NB4 (cell line): ENCODE data around the gene ZBTB43.

Experiments used
- DNase-seq: peaks from one replicate; pipeline ENCODE4 v3.0.0; 2010; ENCODE audit warnings: low read depth
- H3K4me3 ChIP-seq: one replicate; pipeline ENCODE4 v1.5.1; 2011; ENCODE audit warnings: mild to moderate bottlenecking, low read depth, low read length, moderate library complexity
- CTCF ChIP-seq: IDR thresholded peaks from one replicate; pipeline ENCODE4 v1.5.1; 2012; ENCODE audit warnings: low read depth, low read length
- MYC ChIP-seq: IDR thresholded peaks from 2 replicates; pipeline ENCODE4 v1.6.1; 2011; ENCODE audit warnings: low read depth, low read length
- POLR2A ChIP-seq: IDR thresholded peaks from 2 replicates; pipeline ENCODE4 v1.6.1; 2011; ENCODE audit warnings: mild to moderate bottlenecking; ENCODE audit not compliant: insufficient read length; ENCODE audit errors: extremely low read depth
- TF ChIP-seq, protein P1 (sequence below): IDR thresholded peaks from 2 replicates; pipeline ENCODE4 v1.6.1; 2011; ENCODE audit warnings: low read depth, low read length

The ZBTB43 gene

GRCh38 chr9:126836216-126836615 lies 31.4 kb downstream of the ZBTB43 start:
- no peak for DNase-seq
- TF ChIP-seq MYC (no peak), CTCF (no peak), POLR2A (no peak)
- TF ChIP-seq, protein P1, sequence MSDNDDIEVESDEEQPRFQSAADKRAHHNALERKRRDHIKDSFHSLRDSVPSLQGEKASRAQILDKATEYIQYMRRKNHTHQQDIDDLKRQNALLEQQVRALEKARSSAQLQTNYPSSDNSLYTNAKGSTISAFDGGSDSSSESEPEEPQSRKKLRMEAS, result no peak
- no peak overlapping the region for H3K4me3 ChIP-seq

DNA sequence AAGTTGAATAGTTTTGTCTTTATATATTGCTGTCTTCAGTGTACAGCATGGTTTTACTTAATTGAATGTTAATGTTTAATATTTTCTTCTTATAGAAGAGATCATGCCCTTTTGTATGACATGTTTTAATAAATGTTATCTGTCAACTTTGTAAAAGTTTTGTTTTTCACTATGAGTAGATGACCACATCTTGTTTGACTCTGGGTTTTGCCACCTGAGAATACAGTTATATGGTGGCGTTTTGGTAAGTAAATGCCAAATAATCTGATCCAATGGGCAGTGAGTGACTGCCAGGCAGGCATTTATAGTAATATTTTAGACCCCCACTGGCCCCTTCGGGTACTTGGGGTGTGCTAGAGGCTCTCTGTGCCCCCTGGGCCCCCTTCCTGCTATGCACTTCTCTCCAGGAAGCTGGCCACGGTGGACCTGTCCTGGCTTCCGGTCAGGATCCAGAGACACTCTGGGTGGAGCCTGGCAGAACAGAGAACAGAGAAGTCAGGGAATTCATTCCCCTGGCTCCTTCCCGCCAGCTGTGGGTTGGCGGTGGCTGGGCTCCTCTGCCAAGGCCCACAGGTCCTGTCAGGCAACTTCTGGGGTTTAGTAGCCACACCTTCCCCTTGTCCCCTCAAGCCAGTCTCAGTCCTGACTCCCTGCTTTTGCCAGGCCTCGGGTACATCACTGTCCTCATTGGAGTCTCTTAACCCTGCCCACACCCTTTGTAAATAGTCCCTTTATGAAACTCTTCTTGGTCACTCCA lies 33.4 kb downstream of the ZBTB43 start:
- DNase-seq, result no peak
- no peak overlapping the region for H3K4me3 ChIP-seq
- TF ChIP-seq, protein P1, result no peak
- TF ChIP-seq MYC (no peak), CTCF (no peak), POLR2A (no peak)

DNA sequence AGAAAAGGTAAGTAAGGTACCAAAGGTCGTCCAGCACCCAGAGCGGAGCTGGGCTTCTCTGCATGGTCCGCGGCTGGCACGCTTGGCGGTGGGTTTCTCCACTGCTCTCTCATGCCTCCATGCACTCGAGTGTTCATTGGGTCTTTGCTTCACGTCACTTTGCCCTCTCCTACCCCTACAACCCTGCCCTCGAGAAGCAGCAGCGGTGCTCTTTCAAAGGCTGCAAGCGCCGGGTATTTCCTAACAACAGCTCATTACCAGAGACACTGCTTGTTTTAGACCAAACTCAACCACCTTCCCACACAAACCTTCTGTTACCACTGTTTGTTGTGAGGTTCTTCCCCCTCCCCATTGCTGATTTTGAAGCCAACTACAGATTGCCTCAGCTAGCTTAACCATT lies 34.1 kb downstream of the ZBTB43 start:
- DNase-seq, result no peak
- TF ChIP-seq, protein P1, result no peak
- TF ChIP-seq POLR2A (no peak), MYC (no peak), CTCF (no peak)
- no peak overlapping the region for H3K4me3 ChIP-seq

DNA sequence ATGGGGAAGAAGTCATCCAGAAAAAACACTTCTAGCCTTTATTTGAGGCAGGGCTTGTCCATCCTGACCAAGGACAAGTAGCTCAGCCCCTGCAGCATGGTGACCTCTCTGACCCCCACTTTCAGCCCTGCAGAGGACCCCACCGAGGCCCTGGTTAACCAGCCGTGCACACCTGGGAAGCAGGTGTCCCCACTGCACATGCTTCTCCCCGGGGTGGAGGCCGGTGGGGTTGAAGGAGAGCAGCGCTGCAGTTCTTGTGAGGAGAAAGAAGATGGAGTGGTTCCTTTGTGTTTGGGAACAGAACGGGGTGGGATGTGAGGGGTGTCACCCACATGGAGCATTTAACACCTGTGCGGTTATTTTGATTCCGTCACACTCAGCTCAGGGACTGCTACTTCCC lies 34.5 kb downstream of the ZBTB43 start:
- TF ChIP-seq POLR2A, result no peak
- no peak for TF ChIP-seq CTCF
- TF ChIP-seq, protein P1, result no peak
- no peak overlapping the region for H3K4me3 ChIP-seq
- DNase-seq, result no peak

DNA sequence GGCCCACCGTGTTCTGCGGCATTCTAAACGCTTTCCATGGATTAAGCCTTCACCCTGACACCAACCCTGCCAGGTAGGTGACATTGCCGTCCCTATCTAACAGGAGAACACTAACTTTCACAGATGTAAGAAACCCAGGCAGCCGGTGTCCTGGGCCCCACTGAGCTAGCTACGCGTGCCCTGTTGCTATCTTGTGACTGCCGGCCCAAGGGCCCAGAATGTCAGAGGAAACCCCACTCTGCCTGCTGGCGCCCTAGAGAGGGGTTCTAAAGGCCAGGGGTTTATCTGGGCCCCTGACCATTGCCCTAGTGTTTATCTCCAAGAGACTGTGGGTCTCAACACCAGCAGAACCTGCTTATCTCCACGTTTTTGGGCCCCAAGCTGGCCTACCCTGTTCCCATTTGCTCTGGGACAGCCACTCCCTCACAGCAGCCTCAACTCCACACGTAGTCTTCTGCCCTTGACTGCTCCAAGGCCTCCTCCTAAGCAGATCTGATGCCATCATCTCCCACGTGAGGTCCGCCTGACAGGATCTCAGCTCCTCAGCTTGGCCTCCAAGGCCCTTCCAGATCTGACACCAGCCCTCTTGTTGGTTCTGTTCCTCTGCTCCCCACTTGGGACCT lies 37.5 kb downstream of the ZBTB43 start:
- H3K4me3 ChIP-seq, result no peak overlapping the region
- no peak for DNase-seq
- TF ChIP-seq CTCF (no peak), POLR2A (no peak), MYC (no peak)
- TF ChIP-seq, protein P1, result no peak
